Measurements from ENCODE around the gene TTLL8. TPM values are rescaled to one million over a fixed set of nuclear protein-coding genes. Genes with fewer than 3 reads are reported as not detected.

The TTLL8 gene
- under 1 TPM in 1 of 2 donors, not detected in 1; 0.20 TPM for total RNA-seq
- 0.11 TPM for polyA plus RNA-seq (2013, experiment 1 of 2)
- not detected for polyA plus RNA-seq (2013, experiment 2 of 2)
- long read RNA-seq, experiment 1: 0 reads
- long read RNA-seq, experiment 2: 0 reads
- long read RNA-seq, experiment 3: 0 reads
- long read RNA-seq, experiment 4: 0 reads

DNA sequence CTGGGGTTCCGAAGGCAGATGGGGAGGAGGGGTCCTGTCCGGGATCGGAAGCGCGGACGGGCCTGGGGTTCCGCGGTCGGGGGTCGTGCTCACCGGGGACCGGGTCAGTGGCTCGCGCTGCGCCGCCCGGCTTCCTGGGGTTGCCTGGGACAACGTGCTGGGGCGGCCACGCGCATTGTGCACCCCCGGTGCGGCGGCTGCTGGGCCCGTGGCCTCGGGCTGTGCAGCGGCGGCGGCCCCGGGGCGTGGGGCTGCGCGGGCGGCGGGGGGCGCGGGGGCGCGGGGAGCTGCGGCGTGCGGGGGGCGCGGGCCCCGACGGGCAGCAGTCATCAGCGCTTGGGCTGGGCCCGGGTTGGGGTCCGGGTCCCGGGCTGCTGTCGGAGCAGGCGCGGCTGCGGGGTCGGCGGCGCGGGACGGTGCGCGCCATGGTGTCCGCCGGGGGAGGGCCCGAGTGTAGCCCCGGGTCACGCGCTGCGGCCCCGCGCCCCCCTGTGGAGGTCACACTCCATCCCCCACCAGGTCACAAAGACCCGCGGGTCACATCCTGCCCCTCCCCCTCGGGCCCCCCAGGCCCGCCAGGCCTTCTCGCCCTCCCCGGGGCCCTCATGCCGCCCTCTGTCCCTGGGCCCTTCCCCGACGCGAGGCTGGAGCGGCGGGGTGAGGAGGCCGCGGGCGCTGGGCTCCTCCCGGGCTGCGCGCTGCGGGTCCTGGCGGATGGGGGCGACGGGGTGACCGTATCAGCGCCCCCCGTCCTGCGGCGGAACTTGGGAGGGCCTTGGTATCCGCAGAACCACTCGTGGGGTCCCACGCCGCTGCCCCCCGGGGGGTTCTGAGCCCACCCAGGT, at the start of gene TTLL8:
Gene TTLL8, minus strand, starts transcription at position 238 of the 845 bp plus-strand sequence.
- H3K9me3 Mint-ChIP-seq: peaks cover 5% of the 10 kb centered on the region
- Histone ChIP-seq H3K9me3 (ENCODE audit: control insufficient read depth, low read length) (no peaks in the 10 kb centered on the region), H3K36me3 (ENCODE audit: control insufficient read depth, insufficient read depth, low read length) (no peaks in the 10 kb centered on the region), H3K4me1 (ENCODE audit: control insufficient read depth, insufficient read depth, low read length) (peaks cover 4% of the 10 kb centered on the region), H3K27ac (ENCODE audit: low read depth, low read length) (no peak within 1 kb of the TSS), H3K27me3 (ENCODE audit: control insufficient read depth, insufficient read depth, low read length, poor library complexity, severe bottlenecking) (peaks cover 20% of the 10 kb centered on the region), H3K9ac (ENCODE audit: extremely low read depth, low read length, poor library complexity, severe bottlenecking) (no peak within 1 kb of the TSS), H3K4me3 (ENCODE audit: low read length) (peak within 1 kb of the TSS; percentile 58)
- TF ChIP-seq, protein P1, sequence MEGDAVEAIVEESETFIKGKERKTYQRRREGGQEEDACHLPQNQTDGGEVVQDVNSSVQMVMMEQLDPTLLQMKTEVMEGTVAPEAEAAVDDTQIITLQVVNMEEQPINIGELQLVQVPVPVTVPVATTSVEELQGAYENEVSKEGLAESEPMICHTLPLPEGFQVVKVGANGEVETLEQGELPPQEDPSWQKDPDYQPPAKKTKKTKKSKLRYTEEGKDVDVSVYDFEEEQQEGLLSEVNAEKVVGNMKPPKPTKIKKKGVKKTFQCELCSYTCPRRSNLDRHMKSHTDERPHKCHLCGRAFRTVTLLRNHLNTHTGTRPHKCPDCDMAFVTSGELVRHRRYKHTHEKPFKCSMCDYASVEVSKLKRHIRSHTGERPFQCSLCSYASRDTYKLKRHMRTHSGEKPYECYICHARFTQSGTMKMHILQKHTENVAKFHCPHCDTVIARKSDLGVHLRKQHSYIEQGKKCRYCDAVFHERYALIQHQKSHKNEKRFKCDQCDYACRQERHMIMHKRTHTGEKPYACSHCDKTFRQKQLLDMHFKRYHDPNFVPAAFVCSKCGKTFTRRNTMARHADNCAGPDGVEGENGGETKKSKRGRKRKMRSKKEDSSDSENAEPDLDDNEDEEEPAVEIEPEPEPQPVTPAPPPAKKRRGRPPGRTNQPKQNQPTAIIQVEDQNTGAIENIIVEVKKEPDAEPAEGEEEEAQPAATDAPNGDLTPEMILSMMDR (conservative IDR thresholded peaks at IDR 0.05): no peak
- H3K27ac Mint-ChIP-seq: no peak within 1 kb of the TSS
- peaks cover 12% of the 10 kb centered on the region for H3K4me1 Mint-ChIP-seq
- peaks cover 12% of the 10 kb centered on the region for H3K27me3 Mint-ChIP-seq (ENCODE audit: insufficient read depth)
- H3K4me3 Mint-ChIP-seq: peak within 1 kb of the TSS; percentile 56
- peak; percentile 63 for DNase-seq
- no peaks in the 10 kb centered on the region for H3K36me3 Mint-ChIP-seq (ENCODE audit: low read depth)
- WGBS, 2 experiments (ENCODE audit: insufficient coverage in 1 of 2, insufficient read length in 1 of 2): 18 to 48% methylated on average over 12 to 102 of the region's 102 CpGs

- H3K9me3 Mint-ChIP-seq: no peaks in the 10 kb centered on the region
- no peaks in the 10 kb centered on the region for H3K27me3 Mint-ChIP-seq (ENCODE audit: insufficient read depth)
- DNase-seq: no peak
- H3K4me3 ChIP-seq (ENCODE audit: low read length): no peak overlapping the region
- no peaks in the 10 kb centered on the region for H3K4me1 Mint-ChIP-seq
- H3K27ac ChIP-seq (ENCODE audit: low read depth, low read length): no peak overlapping the region
- no peaks in the 10 kb centered on the region for H3K4me1 ChIP-seq (ENCODE audit: control insufficient read depth, insufficient read depth, low read length)
- no peaks in the 10 kb centered on the region for H3K9me3 ChIP-seq (ENCODE audit: control insufficient read depth, low read length)
- no peaks in the 10 kb centered on the region for H3K36me3 ChIP-seq (ENCODE audit: control insufficient read depth, insufficient read depth, low read length)
- no peak overlapping the region for H3K27ac Mint-ChIP-seq
- H3K4me3 Mint-ChIP-seq: no peak overlapping the region
- H3K27me3 ChIP-seq (ENCODE audit: control insufficient read depth, insufficient read depth, low read length, poor library complexity, severe bottlenecking): no peaks in the 10 kb centered on the region
- WGBS, 2 experiments (ENCODE audit: insufficient coverage in 1 of 2, insufficient read length in 1 of 2): 88 to 94% methylated on average over 3 to 9 of the region's 9 CpGs
- TF ChIP-seq, protein P1 (conservative IDR thresholded peaks at IDR 0.05): no peak
- no peaks in the 10 kb centered on the region for H3K36me3 Mint-ChIP-seq (ENCODE audit: low read depth)
- no peak overlapping the region for H3K9ac ChIP-seq (ENCODE audit: extremely low read depth, low read length, poor library complexity, severe bottlenecking)
Observed at GRCh38 chr22:50107529-50107928, 49.4 kb upstream of the TTLL8 start.

GRCh38 chr22:50105208-50106100, 47.4 kb upstream of the TTLL8 start:
- no peaks in the 10 kb centered on the region for H3K27me3 Mint-ChIP-seq (ENCODE audit: insufficient read depth)
- no peak overlapping the region for H3K4me3 Mint-ChIP-seq
- Histone ChIP-seq H3K27me3 (ENCODE audit: control insufficient read depth, insufficient read depth, low read length, poor library complexity, severe bottlenecking) (no peaks in the 10 kb centered on the region), H3K4me3 (ENCODE audit: low read length) (no peak overlapping the region), H3K9me3 (ENCODE audit: control insufficient read depth, low read length) (no peaks in the 10 kb centered on the region), H3K9ac (ENCODE audit: extremely low read depth, low read length, poor library complexity, severe bottlenecking) (no peak overlapping the region), H3K4me1 (ENCODE audit: control insufficient read depth, insufficient read depth, low read length) (no peaks in the 10 kb centered on the region), H3K27ac (ENCODE audit: low read depth, low read length) (no peak overlapping the region), H3K36me3 (ENCODE audit: control insufficient read depth, insufficient read depth, low read length) (no peaks in the 10 kb centered on the region)
- H3K36me3 Mint-ChIP-seq (ENCODE audit: low read depth): no peaks in the 10 kb centered on the region
- no peaks in the 10 kb centered on the region for H3K9me3 Mint-ChIP-seq
- TF ChIP-seq, protein P1 (conservative IDR thresholded peaks at IDR 0.05): no peak
- H3K27ac Mint-ChIP-seq: no peak overlapping the region
- 87 to 94% methylated on average over 9 of the region's 9 CpGs for WGBS, 2 experiments (ENCODE audit: insufficient coverage in 1 of 2, insufficient read length in 1 of 2)
- DNase-seq: no peak
- H3K4me1 Mint-ChIP-seq: no peaks in the 10 kb centered on the region

All from endodermal cell (in vitro differentiated cells).